Activated CD8-positive, alpha-beta memory T cell treated with anti-CD3 and anti-CD28 coated beads, Interleukin-2, amount 50 U/mL, for 24 hours (primary cell): Measurements from ENCODE around the gene SF3B3.
"Not testable (repeated sequence)": the region's sequence is repeated elsewhere in the genome, so short reads cannot be mapped to it uniquely, and the experiment has no call there.

Experiments
- DNase-seq: peaks from one replicate; pipeline ENCODE4 v3.0.0-alpha.2; 2020; ENCODE audit errors: extremely low read depth

The SF3B3 gene

GRCh38 chr16:70615945-70616344 lies 92.3 kb downstream of the SF3B3 start:
- DNase-seq = no peak

- DNase-seq = not testable (repeated sequence)
Observed at GRCh38 chr16:70621864-70622263, 98.2 kb downstream of the SF3B3 start.
